ENCODE results near the gene SLC22A23.

DNA sequence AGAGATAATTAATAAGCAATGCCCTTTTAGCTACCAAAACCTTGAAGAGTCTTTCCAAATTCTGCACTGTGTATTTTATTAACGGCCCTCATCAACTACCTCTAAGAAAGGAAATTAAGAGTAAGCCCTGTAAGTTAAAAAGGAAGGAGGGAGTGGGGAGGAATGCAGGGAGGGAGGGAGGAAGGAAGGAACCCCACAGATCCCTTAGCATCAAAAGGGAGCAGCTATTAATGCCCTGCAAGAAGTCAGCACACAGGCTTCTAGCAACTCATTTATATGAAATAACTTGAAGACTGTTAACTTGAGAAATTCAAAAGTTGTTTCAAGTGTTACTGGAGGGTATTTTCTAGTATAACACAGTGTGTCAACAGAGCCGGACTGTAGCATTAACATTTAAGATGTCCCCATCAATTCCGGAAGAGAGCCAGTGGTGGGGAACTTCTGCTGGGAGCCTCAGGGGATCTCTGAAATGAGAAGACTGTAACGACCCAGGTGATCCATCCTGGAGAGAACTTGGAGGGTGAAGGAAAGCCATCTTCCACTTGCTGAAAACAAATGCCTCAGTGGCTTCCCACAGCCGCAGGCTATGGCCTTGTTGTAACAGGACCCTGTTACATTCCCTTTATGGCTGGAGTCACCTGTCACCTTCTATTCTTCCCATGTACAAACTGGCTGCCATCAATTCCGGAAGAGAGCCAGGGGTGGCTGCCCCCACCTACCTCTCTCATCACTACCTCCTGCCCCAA, 33.2 kb downstream of the SLC22A23 start:
- TF ChIP-seq, protein P1, sequence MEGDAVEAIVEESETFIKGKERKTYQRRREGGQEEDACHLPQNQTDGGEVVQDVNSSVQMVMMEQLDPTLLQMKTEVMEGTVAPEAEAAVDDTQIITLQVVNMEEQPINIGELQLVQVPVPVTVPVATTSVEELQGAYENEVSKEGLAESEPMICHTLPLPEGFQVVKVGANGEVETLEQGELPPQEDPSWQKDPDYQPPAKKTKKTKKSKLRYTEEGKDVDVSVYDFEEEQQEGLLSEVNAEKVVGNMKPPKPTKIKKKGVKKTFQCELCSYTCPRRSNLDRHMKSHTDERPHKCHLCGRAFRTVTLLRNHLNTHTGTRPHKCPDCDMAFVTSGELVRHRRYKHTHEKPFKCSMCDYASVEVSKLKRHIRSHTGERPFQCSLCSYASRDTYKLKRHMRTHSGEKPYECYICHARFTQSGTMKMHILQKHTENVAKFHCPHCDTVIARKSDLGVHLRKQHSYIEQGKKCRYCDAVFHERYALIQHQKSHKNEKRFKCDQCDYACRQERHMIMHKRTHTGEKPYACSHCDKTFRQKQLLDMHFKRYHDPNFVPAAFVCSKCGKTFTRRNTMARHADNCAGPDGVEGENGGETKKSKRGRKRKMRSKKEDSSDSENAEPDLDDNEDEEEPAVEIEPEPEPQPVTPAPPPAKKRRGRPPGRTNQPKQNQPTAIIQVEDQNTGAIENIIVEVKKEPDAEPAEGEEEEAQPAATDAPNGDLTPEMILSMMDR (conservative IDR thresholded peaks at IDR 0.05; ENCODE audit: low read depth, low read length) = no peak
- TF ChIP-seq, protein P2, sequence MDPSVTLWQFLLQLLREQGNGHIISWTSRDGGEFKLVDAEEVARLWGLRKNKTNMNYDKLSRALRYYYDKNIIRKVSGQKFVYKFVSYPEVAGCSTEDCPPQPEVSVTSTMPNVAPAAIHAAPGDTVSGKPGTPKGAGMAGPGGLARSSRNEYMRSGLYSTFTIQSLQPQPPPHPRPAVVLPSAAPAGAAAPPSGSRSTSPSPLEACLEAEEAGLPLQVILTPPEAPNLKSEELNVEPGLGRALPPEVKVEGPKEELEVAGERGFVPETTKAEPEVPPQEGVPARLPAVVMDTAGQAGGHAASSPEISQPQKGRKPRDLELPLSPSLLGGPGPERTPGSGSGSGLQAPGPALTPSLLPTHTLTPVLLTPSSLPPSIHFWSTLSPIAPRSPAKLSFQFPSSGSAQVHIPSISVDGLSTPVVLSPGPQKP (IDR thresholded peaks at IDR 0.05; ENCODE audit: borderline replicate concordance, low read depth, low read length) = no peak
